NCI-H1694 treated with DMSO at 0.1 percent for 48 hours (cell line): ENCODE data around the gene MX2.

Experiments
- DNase-seq: peaks from one replicate; lab custom pipeline; 2025; lab: John Stamatoyannopoulos, UW

MX2 gene

GRCh38 chr21:41438425-41439113, 76.7 kb downstream of the MX2 start:
- DNase-seq = no peak

- no peak for DNase-seq
Measured at GRCh38 chr21:41439248-41439647, 77.4 kb downstream of the MX2 start.

GRCh38 chr21:41441546-41441945, 79.7 kb downstream of the MX2 start:
- no peak for DNase-seq

- no peak for DNase-seq
Measured at GRCh38 chr21:41442481-41443186, 80.8 kb downstream of the MX2 start.

- DNase-seq = no peak
Measured at GRCh38 chr21:41443562-41443961, 81.7 kb downstream of the MX2 start.

GRCh38 chr21:41444703-41445464, 83.1 kb downstream of the MX2 start:
- no peak for DNase-seq

GRCh38 chr21:41445465-41445862, 83.6 kb downstream of the MX2 start:
- DNase-seq = no peak

GRCh38 chr21:41446586-41446985, 84.8 kb downstream of the MX2 start:
- no peak for DNase-seq

GRCh38 chr21:41447356-41447755, 85.5 kb downstream of the MX2 start:
- no peak for DNase-seq

GRCh38 chr21:41449613-41450012, 87.8 kb downstream of the MX2 start:
- DNase-seq = no peak

GRCh38 chr21:41451753-41452676, 90.2 kb downstream of the MX2 start:
- DNase-seq = no peak

- DNase-seq = no peak
Measured at GRCh38 chr21:41453198-41453597, 91.4 kb downstream of the MX2 start.

GRCh38 chr21:41453761-41454160, 91.9 kb downstream of the MX2 start:
- DNase-seq = no peak

- DNase-seq = no peak
Measured at GRCh38 chr21:41458121-41458520, 96.3 kb downstream of the MX2 start.

- DNase-seq = no peak
Measured at GRCh38 chr21:41458559-41458958, 96.7 kb downstream of the MX2 start.
